Measurements from ENCODE around the gene LACRT.

DNA sequence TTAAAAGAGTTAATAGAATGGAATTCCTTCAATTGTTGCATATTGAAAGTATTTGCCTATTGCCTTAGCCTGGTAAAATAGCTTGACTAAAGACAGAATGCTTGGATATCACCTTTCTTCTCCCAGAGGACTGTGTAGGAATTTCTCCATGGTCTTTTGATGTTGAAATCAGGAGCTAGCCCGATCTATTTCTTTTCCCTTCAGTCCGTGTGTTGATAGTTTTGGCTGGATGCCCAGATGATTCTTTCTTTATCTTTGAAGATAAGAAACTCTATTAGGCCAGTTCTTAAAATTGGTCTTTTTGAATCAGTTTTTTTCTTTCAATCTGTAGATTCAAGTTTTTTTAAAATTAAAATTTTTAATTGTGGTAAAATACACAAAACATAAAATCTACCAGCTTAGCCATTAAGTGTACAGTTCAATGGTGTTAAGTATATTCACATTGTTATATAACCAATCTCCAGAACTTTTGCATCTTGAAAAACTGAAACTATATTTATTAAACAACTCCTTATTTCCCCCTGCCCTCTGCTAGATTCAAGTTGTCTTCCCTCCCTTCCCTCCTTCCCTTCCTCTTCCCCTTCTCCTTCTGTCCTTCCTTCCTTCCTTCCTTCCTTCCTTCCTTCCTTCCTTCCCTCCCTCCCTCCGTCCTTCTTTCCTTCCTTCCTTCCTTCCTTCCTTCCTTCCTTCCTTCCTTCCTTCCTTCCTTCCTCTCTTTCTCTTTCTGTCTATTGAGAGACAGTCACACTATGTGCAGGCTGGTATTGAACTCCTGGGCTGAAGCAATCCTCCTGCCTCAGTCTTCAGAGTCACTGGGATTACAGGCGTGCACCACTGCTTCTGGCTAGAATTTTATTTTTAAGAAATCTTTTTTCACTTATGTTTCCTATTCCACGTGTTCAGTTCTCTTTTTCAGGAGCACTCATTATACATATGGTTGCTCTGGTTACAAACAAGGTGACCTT lies 10.1 kb downstream of the LACRT start:
- no peak for TF ChIP-seq SIN3A (IDR thresholded peaks at IDR 0.05; ENCODE audit: borderline replicate concordance in 2 of 2, control insufficient read depth in 1 of 2, low read depth in 2 of 2, low read length in 2 of 2)
- TF ChIP-seq POLR2A (conservative IDR thresholded peaks at IDR 0.05), result no peak

All from K562 (cell line).